Neuronal stem cell (in vitro differentiated cells): ENCODE measurements around the gene CACNA1C.

Source experiments
- DNase-seq: peaks from one replicate; pipeline ENCODE4 v3.0.0-alpha.2; 2013; ENCODE audit warnings: low spot score
- H2AFZ ChIP-seq: one replicate; pipeline ENCODE4 v1.6.1; 2013; ENCODE audit warnings: mild to moderate bottlenecking, low read length, inconsistent platforms
- H2AK5ac ChIP-seq: 2 replicates; pipeline ENCODE4 v1.6.1; 2013; ENCODE audit warnings: low read depth, mild to moderate bottlenecking, inconsistent platforms, low read length, moderate library complexity, mixed read lengths
- H2BK120ac ChIP-seq: 2 replicates; pipeline ENCODE4 v1.6.1; 2013; ENCODE audit warnings: low read depth, mild to moderate bottlenecking, inconsistent platforms, low read length, moderate library complexity, mixed read lengths
- H2BK12ac ChIP-seq: one replicate; pipeline ENCODE4 v1.6.1; 2013; ENCODE audit warnings: low read length, inconsistent platforms
- H2BK15ac ChIP-seq: 2 replicates; pipeline ENCODE4 v1.6.1; 2013; ENCODE audit warnings: mild to moderate bottlenecking, low read length, inconsistent platforms, mixed read lengths
- H2BK5ac ChIP-seq: one replicate; pipeline ENCODE4 v1.6.1; 2013; ENCODE audit warnings: inconsistent platforms, mild to moderate bottlenecking, low read length, moderate library complexity
- H3K14ac ChIP-seq: one replicate; pipeline ENCODE4 v1.6.1; 2013; ENCODE audit warnings: low read length, inconsistent platforms
- H3K18ac ChIP-seq: 2 replicates; pipeline ENCODE4 v1.6.1; 2013; ENCODE audit warnings: low read length, inconsistent platforms
- H3K23ac ChIP-seq: 2 replicates; pipeline ENCODE4 v1.6.1; 2013; ENCODE audit warnings: low read depth, mild to moderate bottlenecking, mixed read lengths, low read length, inconsistent platforms; ENCODE audit not compliant: poor library complexity
- H3K27ac ChIP-seq: replicated peaks from 3 replicates; pipeline ENCODE4 v1.5.1; 2013; ENCODE audit warnings: low read length, inconsistent platforms
- H3K27me3 ChIP-seq, 3 experiments: 2 replicates each; pipeline ENCODE4 v1.6.1; 2013; ENCODE audit warnings: low read length in 3 of 3, mild to moderate bottlenecking in 2 of 3, inconsistent platforms in 1 of 3, low read depth in 1 of 3, mixed read lengths in 1 of 3, moderate library complexity in 1 of 3; ENCODE audit not compliant: control insufficient read depth in 3 of 3, insufficient read depth in 3 of 3
- H3K36me3 ChIP-seq, 2 donors: replicated peaks in 1 of 2; 2 replicates each; pipeline ENCODE4 v1.6.1; 2013; ENCODE audit warnings: low read length in 2 of 2; ENCODE audit not compliant: control insufficient read depth in 2 of 2, insufficient read depth in 2 of 2
- H3K4ac ChIP-seq: 2 replicates; pipeline ENCODE4 v1.6.1; 2013; ENCODE audit warnings: inconsistent platforms, mild to moderate bottlenecking, low read length, moderate library complexity
- H3K4me1 ChIP-seq, 2 donors: 1 replicate in 1 of 2; 2 replicates in 1 of 2; pipeline ENCODE4 v1.6.1; 2013; ENCODE audit warnings: low read length in 2 of 2, low read depth in 1 of 2; ENCODE audit not compliant: control insufficient read depth in 2 of 2, insufficient read depth in 1 of 2
- H3K4me2 ChIP-seq: one replicate; pipeline ENCODE4 v1.6.1; 2013; ENCODE audit warnings: mild to moderate bottlenecking, low read length, inconsistent platforms; ENCODE audit not compliant: insufficient read depth, poor library complexity, severe bottlenecking
- H3K4me3 ChIP-seq, 2 donors: 2 replicates each; pipeline ENCODE4 v1.5.1; 2013; ENCODE audit warnings: low read length in 2 of 2, mild to moderate bottlenecking in 2 of 2, inconsistent platforms in 1 of 2, moderate library complexity in 1 of 2
- H3K79me1 ChIP-seq: one replicate; pipeline ENCODE4 v1.6.1; 2013; ENCODE audit warnings: low read depth, mild to moderate bottlenecking, inconsistent platforms, low read length, moderate library complexity
- H3K9ac ChIP-seq: one replicate; pipeline ENCODE4 v1.6.1; 2013; ENCODE audit warnings: mild to moderate bottlenecking, low read depth, low read length, inconsistent platforms; ENCODE audit not compliant: poor library complexity
- H3K9me3 ChIP-seq, 2 donors: replicated peaks in 1 of 2; 2 replicates each; pipeline versions ENCODE3 to v1.6.1; 2013; ENCODE audit warnings: low read length in 2 of 2, mild to moderate bottlenecking in 2 of 2, inconsistent platforms in 1 of 2, low read depth in 1 of 2, mixed read lengths in 1 of 2, moderate library complexity in 1 of 2; ENCODE audit not compliant: control insufficient read depth in 2 of 2, insufficient read depth in 1 of 2
- H4K8ac ChIP-seq: one replicate; pipeline ENCODE4 v1.6.1; 2013; ENCODE audit warnings: low read depth, mild to moderate bottlenecking, inconsistent platforms, low read length, moderate library complexity
- H4K91ac ChIP-seq: one replicate; pipeline ENCODE4 v1.6.1; 2013; ENCODE audit warnings: low read length, low read depth, mild to moderate bottlenecking, inconsistent platforms; ENCODE audit not compliant: poor library complexity
- WGBS, 2 donors: extraction: QIAGEN DNeasy Blood & Tissue Kit; methylation state at CpG; one replicate each; pipeline ENCODE4 v1.1.7; 2013; ENCODE audit warnings: missing lambda C conversion rate in 2 of 2, mixed read lengths in 1 of 2; ENCODE audit not compliant: insufficient read length in 2 of 2, insufficient replicate concordance in 1 of 2; ENCODE audit errors: extremely low coverage in 2 of 2; 5-methylcytosine and 5-hydroxymethylcytosine counted together

Gene CACNA1C

DNA sequence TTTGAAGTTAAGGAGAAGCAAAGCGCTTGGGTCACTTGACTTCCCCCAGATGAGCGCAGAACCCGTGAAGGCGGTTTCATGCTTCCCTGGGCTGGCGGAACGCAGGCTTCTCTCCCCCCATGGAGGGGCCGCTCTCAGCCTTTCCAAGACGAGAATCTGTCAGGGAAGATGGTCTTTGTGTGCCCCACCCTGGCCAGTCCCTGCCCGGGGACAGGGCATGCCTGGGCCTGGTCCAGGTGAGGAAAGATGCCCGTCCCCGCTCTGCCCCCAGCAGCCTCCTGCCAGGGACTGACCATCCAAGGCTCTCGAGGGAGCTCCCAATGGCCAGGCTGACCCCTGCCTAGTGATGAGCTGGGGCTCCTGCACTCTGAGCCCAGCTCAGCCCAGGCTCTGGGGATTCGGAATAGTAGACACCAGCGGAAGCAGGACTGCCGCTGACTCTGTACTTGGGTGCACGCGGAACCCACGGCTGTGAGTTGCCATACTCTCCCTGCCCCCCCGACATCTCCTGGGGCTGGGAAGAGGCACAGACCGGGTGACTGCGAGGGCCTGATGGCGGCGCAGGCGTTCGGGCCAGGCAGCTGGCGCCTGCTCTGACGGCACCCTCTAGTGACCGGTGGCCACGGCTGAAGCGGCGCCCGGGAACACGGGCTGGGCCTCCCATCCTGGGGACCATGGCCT, 599.8 kb downstream of the CACNA1C start:
- Histone ChIP-seq H3K36me3 (no peaks in the 10 kb centered on the region), H3K18ac (peak overlapping the region; percentile 88), H2BK5ac (no peak overlapping the region), H3K4me1 (peaks cover 0 to 4% of the 10 kb centered on the region in 2 donors), H3K4ac (no peak overlapping the region), H3K4me3 (no peak overlapping the region), H4K8ac (no peak overlapping the region), H3K79me1 (peaks cover 2% of the 10 kb centered on the region), H2AFZ (no peak overlapping the region), H2BK120ac (no peak overlapping the region), H4K91ac (no peak overlapping the region), H3K14ac (no peak overlapping the region), H3K9ac (no peak overlapping the region), H2BK15ac (no peak overlapping the region), H3K23ac (no peak overlapping the region), H3K4me2 (no peak overlapping the region), H2BK12ac (no peak overlapping the region), H3K27me3 (peaks cover 0 to 23% (median 0%) of the 10 kb centered on the region in 3 experiments), H3K9me3 (no peaks in the 10 kb centered on the region), H2AK5ac (peak overlapping the region; percentile 78), H3K27ac (no peak overlapping the region)
- no CpG with 5 or more reads among the region's 33 CpGs for WGBS, 2 donors
- DNase-seq = no peak

DNA sequence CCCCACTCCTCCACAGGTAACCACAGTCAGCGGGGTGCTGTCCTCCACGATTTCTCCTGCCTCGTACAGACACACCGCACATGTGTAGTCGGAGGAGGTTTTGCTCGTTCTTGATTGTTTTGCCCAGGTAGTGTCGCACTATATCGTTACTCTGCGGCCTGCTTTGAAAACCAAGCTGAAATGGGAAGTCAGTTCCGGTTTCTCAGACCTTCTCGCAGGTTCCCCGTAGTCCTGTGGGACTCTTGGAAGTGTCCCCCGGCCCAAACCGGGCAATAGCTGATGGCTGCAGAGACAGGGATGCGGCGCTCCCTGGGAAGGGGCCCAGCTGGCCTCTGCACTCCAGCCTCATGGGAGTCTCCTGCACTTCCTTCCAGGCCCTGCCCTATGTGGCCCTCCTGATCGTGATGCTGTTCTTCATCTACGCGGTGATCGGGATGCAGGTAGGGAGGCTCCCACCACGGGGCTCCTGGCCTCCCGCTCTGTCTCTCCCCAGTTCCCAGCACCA, 600.7 kb downstream of the CACNA1C start:
- Histone ChIP-seq H3K9ac (no peak overlapping the region), H4K8ac (no peak overlapping the region), H3K27ac (no peak overlapping the region), H3K14ac (no peak overlapping the region), H3K4me1 (peaks cover 0 to 4% of the 10 kb centered on the region in 2 donors), H3K18ac (no peak overlapping the region), H2BK120ac (no peak overlapping the region), H2AK5ac (no peak overlapping the region), H3K27me3 (peaks cover 0 to 23% (median 0%) of the 10 kb centered on the region in 3 experiments), H3K4me2 (no peak overlapping the region), H2BK15ac (no peak overlapping the region), H3K9me3 (no peaks in the 10 kb centered on the region), H3K79me1 (peaks cover 2% of the 10 kb centered on the region), H3K4me3 (no peak overlapping the region), H2AFZ (no peak overlapping the region), H4K91ac (no peak overlapping the region), H2BK5ac (no peak overlapping the region), H3K36me3 (no peaks in the 10 kb centered on the region), H3K23ac (no peak overlapping the region), H3K4ac (no peak overlapping the region), H2BK12ac (no peak overlapping the region)
- DNase-seq = no peak
- WGBS, 2 donors = no CpG with 5 or more reads among the region's 22 CpGs

GRCh38 chr12:2654311-2654710, 601.5 kb downstream of the CACNA1C start:
- H3K9me3 ChIP-seq = no peaks in the 10 kb centered on the region
- no peak for DNase-seq
- H3K27me3 ChIP-seq = peaks cover 0 to 19% (median 0%) of the 10 kb centered on the region in 3 experiments
- no peak overlapping the region for H2BK5ac ChIP-seq
- H2AK5ac ChIP-seq = no peak overlapping the region
- no peak overlapping the region for H3K4me3 ChIP-seq
- no CpG with 5 or more reads among the region's 8 CpGs for WGBS, 2 donors
- no peaks in the 10 kb centered on the region for H3K36me3 ChIP-seq
- H3K4ac ChIP-seq = no peak overlapping the region
- no peak overlapping the region for H3K4me2 ChIP-seq
- H3K14ac ChIP-seq = no peak overlapping the region
- H3K27ac ChIP-seq = no peak overlapping the region
- H2BK120ac ChIP-seq = no peak overlapping the region
- H3K23ac ChIP-seq = no peak overlapping the region
- H3K79me1 ChIP-seq = peaks cover 2% of the 10 kb centered on the region
- H2BK12ac ChIP-seq = no peak overlapping the region
- H4K8ac ChIP-seq = no peak overlapping the region
- peaks cover 0 to 4% of the 10 kb centered on the region in 2 donors for H3K4me1 ChIP-seq
- H3K18ac ChIP-seq = no peak overlapping the region
- no peak overlapping the region for H4K91ac ChIP-seq
- no peak overlapping the region for H3K9ac ChIP-seq
- H2AFZ ChIP-seq = no peak overlapping the region
- H2BK15ac ChIP-seq = no peak overlapping the region

- Histone ChIP-seq H3K79me1 (peaks cover 2% of the 10 kb centered on the region), H2BK15ac (no peak overlapping the region), H3K9me3 (no peaks in the 10 kb centered on the region), H3K4me2 (no peak overlapping the region), H2BK120ac (no peak overlapping the region), H2AFZ (no peak overlapping the region), H3K9ac (no peak overlapping the region), H3K27me3 (peaks cover 0 to 15% (median 0%) of the 10 kb centered on the region in 3 experiments), H3K4me3 (no peak overlapping the region), H4K8ac (no peak overlapping the region), H3K4ac (no peak overlapping the region), H2BK12ac (no peak overlapping the region), H2BK5ac (no peak overlapping the region), H3K18ac (no peak overlapping the region), H3K27ac (no peak overlapping the region), H4K91ac (no peak overlapping the region), H2AK5ac (no peak overlapping the region), H3K4me1 (peaks cover 0 to 4% of the 10 kb centered on the region in 2 donors), H3K23ac (no peak overlapping the region), H3K36me3 (no peaks in the 10 kb centered on the region), H3K14ac (no peak overlapping the region)
- DNase-seq = no peak
- no CpG with 5 or more reads among the region's 4 CpGs for WGBS, 2 donors
Observed at GRCh38 chr12:2654741-2655140, 602.0 kb downstream of the CACNA1C start.
